GM12872 (cell line): ENCODE results near the gene WDR7.

ENCODE experiments used
- TF ChIP-seq, protein P1 (sequence below): IDR thresholded peaks from 3 replicates; pipeline ENCODE4 v1.5.1; 2011; ENCODE audit warnings: low read depth, mild to moderate bottlenecking, low read length, moderate library complexity; ENCODE audit not compliant: insufficient read depth

Gene WDR7

DNA sequence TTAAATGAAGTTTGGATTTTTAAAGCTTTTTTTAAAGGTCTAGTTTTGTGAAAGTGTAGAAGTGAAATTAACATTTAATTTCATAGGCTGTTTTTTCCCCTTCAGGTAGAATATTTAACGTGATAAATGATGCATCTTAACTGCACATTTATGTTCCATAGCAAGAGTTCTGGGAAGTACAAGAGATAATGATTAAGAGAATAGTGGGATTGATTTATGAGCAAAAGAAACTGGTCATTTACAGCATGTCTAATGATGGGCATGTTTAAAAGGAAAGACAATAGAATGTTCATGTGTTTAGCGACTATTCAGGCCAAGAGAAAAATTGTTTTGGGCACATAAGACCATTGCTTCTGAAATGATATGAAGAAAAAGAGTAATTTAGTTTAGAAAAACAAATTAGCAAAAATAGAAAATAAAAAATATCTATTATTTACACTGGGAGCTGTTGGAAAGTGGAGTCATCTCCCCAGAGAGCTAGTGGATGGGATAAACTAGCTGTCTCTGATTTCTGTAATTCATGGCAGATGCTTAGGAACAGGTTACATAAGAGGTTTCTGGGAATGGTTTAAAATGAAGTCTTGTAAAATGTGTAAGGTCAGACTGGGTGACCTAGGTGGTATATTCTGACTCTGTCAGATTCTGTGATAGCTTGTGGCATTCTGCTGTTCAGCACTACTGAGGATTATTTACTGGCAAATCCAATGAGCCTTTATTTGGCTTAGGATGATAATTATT lies 60.7 kb downstream of the WDR7 start:
- TF ChIP-seq, protein P1, sequence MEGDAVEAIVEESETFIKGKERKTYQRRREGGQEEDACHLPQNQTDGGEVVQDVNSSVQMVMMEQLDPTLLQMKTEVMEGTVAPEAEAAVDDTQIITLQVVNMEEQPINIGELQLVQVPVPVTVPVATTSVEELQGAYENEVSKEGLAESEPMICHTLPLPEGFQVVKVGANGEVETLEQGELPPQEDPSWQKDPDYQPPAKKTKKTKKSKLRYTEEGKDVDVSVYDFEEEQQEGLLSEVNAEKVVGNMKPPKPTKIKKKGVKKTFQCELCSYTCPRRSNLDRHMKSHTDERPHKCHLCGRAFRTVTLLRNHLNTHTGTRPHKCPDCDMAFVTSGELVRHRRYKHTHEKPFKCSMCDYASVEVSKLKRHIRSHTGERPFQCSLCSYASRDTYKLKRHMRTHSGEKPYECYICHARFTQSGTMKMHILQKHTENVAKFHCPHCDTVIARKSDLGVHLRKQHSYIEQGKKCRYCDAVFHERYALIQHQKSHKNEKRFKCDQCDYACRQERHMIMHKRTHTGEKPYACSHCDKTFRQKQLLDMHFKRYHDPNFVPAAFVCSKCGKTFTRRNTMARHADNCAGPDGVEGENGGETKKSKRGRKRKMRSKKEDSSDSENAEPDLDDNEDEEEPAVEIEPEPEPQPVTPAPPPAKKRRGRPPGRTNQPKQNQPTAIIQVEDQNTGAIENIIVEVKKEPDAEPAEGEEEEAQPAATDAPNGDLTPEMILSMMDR, result no peak

DNA sequence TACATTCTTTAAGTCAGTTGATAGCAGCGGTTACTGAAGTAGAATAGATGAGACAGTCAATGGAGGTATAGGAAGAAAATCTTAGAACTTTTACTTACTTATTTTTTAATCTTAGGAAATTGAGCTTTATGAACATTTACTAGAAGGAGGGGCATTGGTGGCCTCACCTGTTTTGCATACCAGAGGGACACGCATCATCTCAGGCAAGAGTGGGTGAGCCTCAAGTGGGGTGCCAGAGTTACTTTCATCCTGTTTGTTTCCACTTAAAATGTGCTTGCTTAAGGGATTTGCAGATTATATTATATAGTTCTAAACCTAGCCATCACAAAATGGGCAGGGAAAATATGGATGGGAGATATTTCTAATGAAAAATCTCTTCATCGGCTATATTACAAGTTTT lies 61.6 kb downstream of the WDR7 start:
- TF ChIP-seq, protein P1, result no peak

DNA sequence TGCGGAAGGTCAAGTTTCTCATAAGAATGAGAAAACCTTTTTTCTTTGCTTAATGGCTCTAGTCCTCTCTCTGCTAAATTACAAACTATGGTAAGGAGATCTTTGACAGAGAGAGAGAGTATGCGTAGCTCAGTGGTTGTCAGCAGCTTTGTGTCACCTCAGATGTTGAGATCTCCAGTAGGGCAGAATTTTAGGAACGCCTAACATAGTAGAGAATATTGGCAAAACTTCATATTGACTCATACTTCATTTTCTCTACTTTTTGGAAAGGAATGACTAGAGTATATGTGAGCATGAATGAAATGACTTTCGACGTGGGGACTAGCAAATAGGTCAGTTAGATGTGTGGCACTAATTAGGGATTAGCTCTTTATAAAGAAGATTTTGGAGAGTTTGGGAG lies 64.0 kb downstream of the WDR7 start:
- TF ChIP-seq, protein P1, result no peak

DNA sequence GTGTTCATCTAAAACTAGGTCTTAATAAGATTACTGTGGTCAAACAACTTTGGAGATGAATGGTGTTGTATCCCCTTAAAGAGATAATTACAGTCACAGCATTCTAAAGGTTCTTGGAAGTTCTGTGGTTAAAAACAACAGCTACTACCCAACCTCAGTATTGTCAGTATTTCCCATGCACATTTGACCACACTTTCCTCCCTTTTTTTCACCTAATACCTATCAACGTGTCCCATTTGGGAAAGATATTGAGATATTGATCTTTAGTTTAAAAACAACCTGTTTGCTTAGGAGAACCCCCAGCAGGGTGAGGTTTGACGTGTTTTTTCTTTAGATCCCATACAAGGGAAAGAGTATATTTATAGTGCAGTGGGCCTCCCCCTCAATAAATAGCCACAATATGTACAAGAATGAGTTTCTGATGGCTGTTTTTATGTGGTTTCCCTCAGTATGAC lies 65.6 kb downstream of the WDR7 start:
- TF ChIP-seq, protein P1, result no peak

DNA sequence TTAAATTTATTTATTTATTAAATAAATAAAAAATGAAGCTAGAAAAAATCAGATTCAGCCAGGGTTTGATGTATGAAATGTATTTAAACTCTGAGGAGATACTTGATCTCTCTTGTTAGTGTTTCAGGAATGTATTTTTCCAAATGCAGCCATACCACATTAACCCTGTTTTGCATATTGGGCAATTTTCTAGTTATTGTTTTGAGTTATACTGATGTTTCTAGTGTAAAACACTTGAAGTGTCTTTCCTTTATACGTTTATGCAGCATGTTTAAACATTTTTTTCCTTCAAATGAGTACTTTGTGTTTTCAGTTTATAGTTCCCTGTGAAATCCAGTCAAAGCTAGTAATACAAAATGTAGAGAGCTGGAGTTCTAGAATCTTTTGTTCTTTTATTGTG lies 69.9 kb downstream of the WDR7 start:
- TF ChIP-seq, protein P1, result no peak

DNA sequence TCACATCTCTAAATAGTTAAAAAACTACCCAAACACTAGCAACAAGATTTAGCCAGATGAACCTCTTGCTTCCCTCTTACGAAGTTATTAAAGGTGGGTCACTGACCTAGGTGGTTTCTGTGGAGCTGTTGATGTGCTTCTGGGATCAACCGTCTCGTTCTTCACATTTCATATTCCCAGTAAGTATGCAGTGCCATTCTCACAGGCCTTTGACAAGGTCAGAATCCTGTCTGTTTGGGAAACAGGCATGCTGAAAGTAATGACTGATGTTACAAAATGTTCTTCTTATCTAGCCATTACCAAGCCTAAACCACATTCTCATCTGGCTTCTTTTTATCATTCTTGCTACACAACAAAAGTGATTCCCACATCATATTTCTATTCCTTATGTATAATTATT lies 70.3 kb downstream of the WDR7 start:
- TF ChIP-seq, protein P1, result no peak

DNA sequence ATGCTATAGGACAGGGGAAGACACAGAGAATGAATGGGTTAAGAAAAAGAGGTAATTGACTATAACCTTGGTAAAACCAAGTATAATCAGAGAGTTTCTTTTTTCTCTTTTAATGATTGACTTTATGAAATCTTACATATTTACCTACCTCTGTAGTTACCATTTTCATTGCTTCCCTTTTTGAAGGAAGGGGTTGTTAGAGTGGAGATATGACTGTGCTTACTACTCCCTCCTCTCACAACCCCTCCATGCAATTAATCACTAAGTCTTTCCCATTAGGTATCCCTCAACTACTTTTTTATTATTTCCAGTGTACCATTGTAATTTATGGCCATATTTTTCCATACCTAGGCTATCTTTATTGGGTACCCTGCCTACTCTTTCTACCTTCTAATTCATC lies 71.4 kb downstream of the WDR7 start:
- TF ChIP-seq, protein P1, result no peak
